ENCODE results near the gene LDLRAD4.

LDLRAD4 gene

DNA sequence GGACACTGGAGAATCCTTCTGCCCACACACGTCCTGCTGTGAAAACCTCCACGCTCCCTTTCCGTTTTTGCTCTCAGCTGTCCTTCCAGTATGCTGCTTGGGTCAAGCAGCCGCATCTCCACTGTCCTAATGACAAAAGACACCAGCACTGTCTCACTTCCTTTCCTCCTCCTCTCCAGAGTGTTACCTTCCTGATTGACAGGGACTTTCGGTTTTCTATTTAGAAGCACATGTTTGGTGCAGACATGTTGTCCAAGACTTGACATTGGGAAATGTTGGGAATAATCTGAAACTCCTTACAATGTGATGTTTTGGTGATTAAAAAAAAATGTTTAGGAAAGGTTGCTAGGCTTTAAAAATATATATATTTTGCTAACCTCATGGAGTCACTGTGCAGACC, 281.2 kb downstream of the LDLRAD4 start:
- Histone ChIP-seq H3K4me3 (ENCODE audit: insufficient read depth, low read length, poor library complexity, severe bottlenecking) (no peak overlapping the region), H3K36me3 (ENCODE audit: low read length) (no peaks in the 10 kb centered on the region), H3K27ac (ENCODE audit: low read depth, low read length) (no peak overlapping the region), H4K20me1 (ENCODE audit: low read depth, low read length) (no peaks in the 10 kb centered on the region), H3F3A (ENCODE audit: insufficient read depth) (no peaks in the 10 kb centered on the region), H3K9me2 (replicated peaks; ENCODE audit: insufficient read depth, low read length) (no peaks in the 10 kb centered on the region), H3K9me3 (ENCODE audit: insufficient read depth, low read length) (no peaks in the 10 kb centered on the region), H3K9ac (ENCODE audit: low read length) (no peak overlapping the region), H3K4me2 (ENCODE audit: low read depth, low read length, poor library complexity, severe bottlenecking) (no peak overlapping the region), H3K27me3 (ENCODE audit: low read length) (no peaks in the 10 kb centered on the region), H2AFZ (ENCODE audit: low read depth, low read length, severe bottlenecking) (no peak overlapping the region), H3K79me2 (ENCODE audit: insufficient read depth, low read length) (no peaks in the 10 kb centered on the region)
- TF ChIP-seq, protein P1, sequence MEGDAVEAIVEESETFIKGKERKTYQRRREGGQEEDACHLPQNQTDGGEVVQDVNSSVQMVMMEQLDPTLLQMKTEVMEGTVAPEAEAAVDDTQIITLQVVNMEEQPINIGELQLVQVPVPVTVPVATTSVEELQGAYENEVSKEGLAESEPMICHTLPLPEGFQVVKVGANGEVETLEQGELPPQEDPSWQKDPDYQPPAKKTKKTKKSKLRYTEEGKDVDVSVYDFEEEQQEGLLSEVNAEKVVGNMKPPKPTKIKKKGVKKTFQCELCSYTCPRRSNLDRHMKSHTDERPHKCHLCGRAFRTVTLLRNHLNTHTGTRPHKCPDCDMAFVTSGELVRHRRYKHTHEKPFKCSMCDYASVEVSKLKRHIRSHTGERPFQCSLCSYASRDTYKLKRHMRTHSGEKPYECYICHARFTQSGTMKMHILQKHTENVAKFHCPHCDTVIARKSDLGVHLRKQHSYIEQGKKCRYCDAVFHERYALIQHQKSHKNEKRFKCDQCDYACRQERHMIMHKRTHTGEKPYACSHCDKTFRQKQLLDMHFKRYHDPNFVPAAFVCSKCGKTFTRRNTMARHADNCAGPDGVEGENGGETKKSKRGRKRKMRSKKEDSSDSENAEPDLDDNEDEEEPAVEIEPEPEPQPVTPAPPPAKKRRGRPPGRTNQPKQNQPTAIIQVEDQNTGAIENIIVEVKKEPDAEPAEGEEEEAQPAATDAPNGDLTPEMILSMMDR (IDR thresholded peaks at IDR 0.05; ENCODE audit: insufficient read depth, low read length, poor library complexity, severe bottlenecking) = no peak
- TF ChIP-seq EZH2phosphoT487 (conservative IDR thresholded peaks at IDR 0.05; ENCODE audit: low read length) = no peak

DNA sequence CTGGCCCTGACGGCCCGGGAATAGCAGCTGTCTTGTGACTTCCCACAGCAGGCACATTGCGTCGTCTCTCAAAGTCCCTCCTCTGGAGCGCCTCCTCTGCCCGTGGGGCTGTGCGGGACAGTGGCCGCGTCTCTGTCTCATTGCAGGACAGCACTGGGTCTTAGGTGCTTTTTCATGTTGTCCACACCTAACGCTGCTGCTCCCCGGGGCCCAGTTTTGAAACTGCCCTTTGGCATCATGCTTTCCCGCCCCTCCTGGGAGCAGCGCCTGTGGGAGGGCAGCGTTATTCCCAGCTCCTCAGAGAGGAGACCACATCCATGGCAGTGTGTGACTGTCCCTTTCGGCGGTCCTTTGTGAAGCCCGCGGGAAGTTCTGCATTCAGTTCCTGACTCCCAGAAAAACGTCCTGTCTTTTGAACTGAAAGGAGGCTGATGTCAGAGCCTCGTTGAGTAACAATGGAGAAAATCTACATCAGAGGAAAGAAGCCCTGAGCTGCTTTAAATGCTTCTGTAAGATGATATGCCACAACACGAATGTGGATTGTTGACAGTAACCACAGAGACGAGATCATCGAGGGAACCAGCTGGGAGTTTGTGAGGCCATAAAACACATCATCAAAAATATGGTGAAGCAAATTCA, 281.8 kb downstream of the LDLRAD4 start:
- Histone ChIP-seq H3K36me3 (ENCODE audit: low read length) (no peaks in the 10 kb centered on the region), H3K9ac (ENCODE audit: low read length) (no peak overlapping the region), H3K27me3 (ENCODE audit: low read length) (no peaks in the 10 kb centered on the region), H3F3A (ENCODE audit: insufficient read depth) (no peaks in the 10 kb centered on the region), H3K9me3 (ENCODE audit: insufficient read depth, low read length) (no peaks in the 10 kb centered on the region), H3K27ac (ENCODE audit: low read depth, low read length) (no peak overlapping the region), H3K9me2 (replicated peaks; ENCODE audit: insufficient read depth, low read length) (no peaks in the 10 kb centered on the region), H3K4me3 (ENCODE audit: insufficient read depth, low read length, poor library complexity, severe bottlenecking) (no peak overlapping the region), H3K79me2 (ENCODE audit: insufficient read depth, low read length) (no peaks in the 10 kb centered on the region), H4K20me1 (ENCODE audit: low read depth, low read length) (no peaks in the 10 kb centered on the region), H3K4me2 (ENCODE audit: low read depth, low read length, poor library complexity, severe bottlenecking) (no peak overlapping the region), H2AFZ (ENCODE audit: low read depth, low read length, severe bottlenecking) (no peak overlapping the region)
- TF ChIP-seq, protein P1 (IDR thresholded peaks at IDR 0.05; ENCODE audit: insufficient read depth, low read length, poor library complexity, severe bottlenecking) = no peak
- no peak for TF ChIP-seq EZH2phosphoT487 (conservative IDR thresholded peaks at IDR 0.05; ENCODE audit: low read length)

GRCh38 chr18:13500869-13501542, 282.4 kb downstream of the LDLRAD4 start:
- H3K27me3 ChIP-seq (ENCODE audit: low read length) = no peaks in the 10 kb centered on the region
- H3K9me3 ChIP-seq (ENCODE audit: insufficient read depth, low read length) = no peaks in the 10 kb centered on the region
- no peaks in the 10 kb centered on the region for H3K79me2 ChIP-seq (ENCODE audit: insufficient read depth, low read length)
- H3K4me3 ChIP-seq (ENCODE audit: insufficient read depth, low read length, poor library complexity, severe bottlenecking) = no peak overlapping the region
- H3K9ac ChIP-seq (ENCODE audit: low read length) = no peak overlapping the region
- H2AFZ ChIP-seq (ENCODE audit: low read depth, low read length, severe bottlenecking) = no peak overlapping the region
- no peaks in the 10 kb centered on the region for H4K20me1 ChIP-seq (ENCODE audit: low read depth, low read length)
- H3K9me2 ChIP-seq (replicated peaks; ENCODE audit: insufficient read depth, low read length) = no peaks in the 10 kb centered on the region
- H3K4me2 ChIP-seq (ENCODE audit: low read depth, low read length, poor library complexity, severe bottlenecking) = no peak overlapping the region
- no peaks in the 10 kb centered on the region for H3F3A ChIP-seq (ENCODE audit: insufficient read depth)
- no peaks in the 10 kb centered on the region for H3K36me3 ChIP-seq (ENCODE audit: low read length)
- no peak overlapping the region for H3K27ac ChIP-seq (ENCODE audit: low read depth, low read length)
- no peak for TF ChIP-seq EZH2phosphoT487 (conservative IDR thresholded peaks at IDR 0.05; ENCODE audit: low read length)
- TF ChIP-seq, protein P1 (IDR thresholded peaks at IDR 0.05; ENCODE audit: insufficient read depth, low read length, poor library complexity, severe bottlenecking) = no peak

Data from SU-DHL-6 (cell line).